Measurements from ENCODE around the gene HRCT1.
"Not testable (repeated sequence)": the region's sequence is repeated elsewhere in the genome, so short reads cannot be mapped to it uniquely, and the experiment has no call there.

HRCT1 gene

DNA sequence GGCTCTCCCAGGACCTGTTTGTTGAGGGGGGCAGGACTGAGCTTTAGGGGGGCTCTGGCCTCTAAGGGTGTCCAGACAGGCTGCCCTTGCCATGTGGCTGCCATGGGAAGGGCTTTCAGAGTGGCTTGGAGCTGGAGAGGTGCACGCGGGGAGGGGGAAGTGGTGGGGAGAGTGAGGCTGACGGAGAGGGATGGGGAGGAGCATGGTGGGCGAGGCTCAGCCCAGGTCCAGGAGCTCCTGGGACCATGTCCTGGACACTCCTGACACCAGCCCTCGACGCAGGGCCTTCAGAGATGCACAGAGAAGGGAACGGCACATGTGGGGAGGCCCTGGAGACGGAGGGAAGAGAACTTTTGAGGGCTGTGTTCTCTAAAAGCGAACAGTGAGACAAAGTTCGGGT lies 5.7 kb downstream of the HRCT1 start:
- TF ChIP-seq TARDBP (IDR thresholded peaks at IDR 0.05) (no peak), ELF4 (IDR thresholded peaks at IDR 0.05) (no peak), L3MBTL2 (conservative IDR thresholded peaks at IDR 0.05) (no peak), ARNT (IDR thresholded peaks at IDR 0.05) (no peak), LEF1 (IDR thresholded peaks at IDR 0.05; ENCODE audit: borderline replicate concordance) (no peak), NFRKB (IDR thresholded peaks at IDR 0.05) (no peak), FOXK2 (IDR thresholded peaks at IDR 0.05) (no peak), FOXM1 (IDR thresholded peaks at IDR 0.05; ENCODE audit: borderline replicate concordance) (no peak), SUZ12 (IDR thresholded peaks at IDR 0.05) (no peak), SP1 (IDR thresholded peaks at IDR 0.05) (no peak), HDGF (IDR thresholded peaks at IDR 0.05; ENCODE audit: borderline replicate concordance) (no peak), FOXA1 (IDR thresholded peaks at IDR 0.05) (no peak), ZNF384 (IDR thresholded peaks at IDR 0.05) (no peak), BHLHE40 (IDR thresholded peaks at IDR 0.05; ENCODE audit: borderline replicate concordance) (no peak), CTBP1 (IDR thresholded peaks at IDR 0.05; ENCODE audit: borderline replicate concordance) (no peak)
- TF ChIP-seq, protein P1, sequence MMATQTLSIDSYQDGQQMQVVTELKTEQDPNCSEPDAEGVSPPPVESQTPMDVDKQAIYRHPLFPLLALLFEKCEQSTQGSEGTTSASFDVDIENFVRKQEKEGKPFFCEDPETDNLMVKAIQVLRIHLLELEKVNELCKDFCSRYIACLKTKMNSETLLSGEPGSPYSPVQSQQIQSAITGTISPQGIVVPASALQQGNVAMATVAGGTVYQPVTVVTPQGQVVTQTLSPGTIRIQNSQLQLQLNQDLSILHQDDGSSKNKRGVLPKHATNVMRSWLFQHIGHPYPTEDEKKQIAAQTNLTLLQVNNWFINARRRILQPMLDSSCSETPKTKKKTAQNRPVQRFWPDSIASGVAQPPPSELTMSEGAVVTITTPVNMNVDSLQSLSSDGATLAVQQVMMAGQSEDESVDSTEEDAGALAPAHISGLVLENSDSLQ (IDR thresholded peaks at IDR 0.05), result no peak
- ChIA-PET POLR2A (no interaction called here), CTCF (interaction anchor here (0.6 kb wide), 1 partner anchor 7 kb away, joined by 3 read pairs; no protein-coding TSS in a partner anchor)
- no peak for DNase-seq (ENCODE audit: extremely low spot score)

- no peak for DNase-seq (ENCODE audit: extremely low spot score)
- CTCF ChIA-PET, result no interaction called here
- no peak for TF ChIP-seq SP1 (IDR thresholded peaks at IDR 0.05)
- no peak for TF ChIP-seq HDGF (IDR thresholded peaks at IDR 0.05; ENCODE audit: borderline replicate concordance)
- TF ChIP-seq CTBP1 (IDR thresholded peaks at IDR 0.05; ENCODE audit: borderline replicate concordance), result no peak
- TF ChIP-seq TARDBP (IDR thresholded peaks at IDR 0.05), result no peak
- TF ChIP-seq, protein P1 (IDR thresholded peaks at IDR 0.05), result no peak
- no peak for TF ChIP-seq BHLHE40 (IDR thresholded peaks at IDR 0.05; ENCODE audit: borderline replicate concordance)
- no peak for TF ChIP-seq ZNF384 (IDR thresholded peaks at IDR 0.05)
- TF ChIP-seq FOXM1 (IDR thresholded peaks at IDR 0.05; ENCODE audit: borderline replicate concordance), result no peak
- no peak for TF ChIP-seq SUZ12 (IDR thresholded peaks at IDR 0.05)
- no peak for TF ChIP-seq ELF4 (IDR thresholded peaks at IDR 0.05)
- TF ChIP-seq FOXA1 (IDR thresholded peaks at IDR 0.05), result no peak
- no peak for TF ChIP-seq NFRKB (IDR thresholded peaks at IDR 0.05)
- TF ChIP-seq L3MBTL2 (conservative IDR thresholded peaks at IDR 0.05), result no peak
- TF ChIP-seq FOXK2 (IDR thresholded peaks at IDR 0.05), result no peak
- POLR2A ChIA-PET, result no interaction called here
Observed at GRCh38 chr9:35912791-35913400, 6.9 kb downstream of the HRCT1 start.

DNA sequence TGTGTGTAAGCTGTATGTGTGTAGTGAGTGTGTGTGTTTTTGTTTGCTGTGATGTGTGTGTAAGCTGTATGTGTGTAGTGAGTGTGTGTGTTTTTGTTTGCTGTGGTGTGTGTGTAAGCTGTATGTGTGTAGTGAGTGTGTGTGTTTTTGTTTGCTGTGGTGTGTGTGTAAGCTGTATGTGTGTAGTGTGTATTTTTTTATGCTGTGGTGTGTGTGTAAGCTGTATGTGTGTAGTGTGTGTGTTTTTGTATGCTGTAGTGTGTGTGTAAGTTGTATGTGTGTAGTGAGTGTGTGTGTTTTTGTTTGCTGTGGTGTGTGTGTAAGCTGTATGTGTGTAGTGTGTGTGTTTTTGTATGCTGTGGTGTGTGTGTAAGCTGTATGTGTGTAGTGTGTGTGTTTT lies 7.4 kb downstream of the HRCT1 start:
- CTCF ChIA-PET; POLR2A ChIA-PET; DNase-seq (ENCODE audit: extremely low spot score): not testable (repeated sequence)

DNA sequence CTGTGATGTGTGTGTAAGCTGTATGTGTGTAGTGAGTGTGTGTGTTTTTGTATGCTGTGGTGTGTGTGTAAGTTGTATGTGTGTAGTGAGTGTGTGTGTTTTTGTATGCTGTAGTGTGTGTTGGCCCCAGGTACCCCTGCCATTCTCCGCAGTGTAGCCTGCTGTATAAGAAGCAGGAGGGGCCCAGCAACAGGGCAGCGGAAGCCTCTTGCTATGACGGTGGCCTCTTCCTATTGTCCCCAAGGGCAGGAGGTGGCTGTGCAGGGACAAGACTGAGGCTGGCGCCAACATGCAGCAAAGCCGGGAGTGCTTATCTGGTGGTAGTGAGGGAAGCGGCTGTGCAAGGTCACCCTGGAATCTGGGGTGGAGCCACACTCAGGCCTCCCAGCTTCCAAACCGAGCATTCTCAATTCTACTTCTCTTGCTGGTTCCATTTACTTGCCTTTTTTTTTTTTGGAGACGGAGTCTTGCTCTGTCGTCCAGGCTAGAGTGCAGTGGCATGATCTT lies 8.4 kb downstream of the HRCT1 start:
- TF ChIP-seq NFRKB (IDR thresholded peaks at IDR 0.05) (no peak), ARNT (IDR thresholded peaks at IDR 0.05) (no peak), SUZ12 (IDR thresholded peaks at IDR 0.05) (no peak), BHLHE40 (IDR thresholded peaks at IDR 0.05; ENCODE audit: borderline replicate concordance) (no peak), ZNF384 (IDR thresholded peaks at IDR 0.05) (no peak), SP1 (IDR thresholded peaks at IDR 0.05) (no peak), FOXK2 (IDR thresholded peaks at IDR 0.05) (no peak), L3MBTL2 (conservative IDR thresholded peaks at IDR 0.05) (no peak), LEF1 (IDR thresholded peaks at IDR 0.05; ENCODE audit: borderline replicate concordance) (no peak), TARDBP (IDR thresholded peaks at IDR 0.05) (no peak)
- TF ChIP-seq, protein P1 (IDR thresholded peaks at IDR 0.05), result no peak
- CTCF ChIA-PET, result no interaction called here
- no peak for DNase-seq (ENCODE audit: extremely low spot score)
- POLR2A ChIA-PET, result no interaction called here

- ChIA-PET POLR2A (no interaction called here), CTCF (no interaction called here)
- no peak for DNase-seq (ENCODE audit: extremely low spot score)
- TF ChIP-seq ELF4 (IDR thresholded peaks at IDR 0.05), result no peak
- TF ChIP-seq LEF1 (IDR thresholded peaks at IDR 0.05; ENCODE audit: borderline replicate concordance), result no peak
- TF ChIP-seq FOXK2 (IDR thresholded peaks at IDR 0.05), result no peak
- no peak for TF ChIP-seq BHLHE40 (IDR thresholded peaks at IDR 0.05; ENCODE audit: borderline replicate concordance)
- no peak for TF ChIP-seq ZNF384 (IDR thresholded peaks at IDR 0.05)
Observed at GRCh38 chr9:35915681-35916294, 9.8 kb downstream of the HRCT1 start.

DNA sequence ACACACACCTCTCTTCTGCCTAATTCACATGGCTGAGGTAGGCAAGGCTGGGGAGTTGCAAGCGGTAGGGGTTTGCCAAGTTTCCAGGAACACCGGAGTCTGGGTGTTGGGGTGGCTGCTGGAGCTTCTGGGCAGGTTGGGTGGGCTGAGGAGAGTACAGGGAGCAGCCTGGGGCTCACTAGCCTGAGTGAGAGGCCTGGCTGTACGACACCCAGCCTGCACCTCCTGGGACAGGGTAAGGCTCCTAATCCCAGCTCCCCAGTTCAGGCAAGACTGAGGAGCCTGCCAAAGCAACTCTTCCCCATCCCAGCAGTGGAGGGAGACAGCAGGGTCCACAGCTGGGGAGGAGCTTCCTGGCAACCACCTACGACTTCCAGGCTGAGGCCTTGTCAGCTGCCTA lies 11.3 kb downstream of the HRCT1 start:
- TF ChIP-seq NFRKB (IDR thresholded peaks at IDR 0.05) (no peak), LEF1 (IDR thresholded peaks at IDR 0.05; ENCODE audit: borderline replicate concordance) (no peak), ARNT (IDR thresholded peaks at IDR 0.05) (no peak), FOXA1 (IDR thresholded peaks at IDR 0.05) (no peak), FOXM1 (IDR thresholded peaks at IDR 0.05; ENCODE audit: borderline replicate concordance) (no peak), FOXK2 (IDR thresholded peaks at IDR 0.05) (no peak), HDGF (IDR thresholded peaks at IDR 0.05; ENCODE audit: borderline replicate concordance) (no peak), SUZ12 (IDR thresholded peaks at IDR 0.05) (no peak), L3MBTL2 (conservative IDR thresholded peaks at IDR 0.05) (no peak), TARDBP (IDR thresholded peaks at IDR 0.05) (no peak), CTBP1 (IDR thresholded peaks at IDR 0.05; ENCODE audit: borderline replicate concordance) (no peak), BHLHE40 (IDR thresholded peaks at IDR 0.05; ENCODE audit: borderline replicate concordance) (no peak), ZNF384 (IDR thresholded peaks at IDR 0.05) (no peak)
- no peak for DNase-seq (ENCODE audit: extremely low spot score)
- CTCF ChIA-PET, result no interaction called here
- POLR2A ChIA-PET, result no interaction called here

Data from HEK293T (cell line).